Measurements from ENCODE around the gene CNTN4. TPM values are rescaled to one million over a fixed set of nuclear protein-coding genes. Genes with fewer than 3 reads are reported as not detected.

CNTN4 gene
- total RNA-seq, 1 donor from 2014 or later = not detected

- H3K9ac ChIP-seq (ENCODE audit: low read length) = no peak overlapping the region
- Mint-ChIP-seq H3K36me3 (ENCODE audit: low read depth, unreplicated experiment) (no peaks in the 10 kb centered on the region), H3K27ac (ENCODE audit: unreplicated experiment) (no peak overlapping the region), H3K9me3 (ENCODE audit: unreplicated experiment) (peaks cover 8% of the 10 kb centered on the region), H3K4me1 (ENCODE audit: low read depth, unreplicated experiment) (no peaks in the 10 kb centered on the region), H3K27me3 (ENCODE audit: low read depth, unreplicated experiment) (no peaks in the 10 kb centered on the region), H3K4me3 (ENCODE audit: unreplicated experiment) (no peak overlapping the region)
- DNase-seq (ENCODE audit: low read depth) (no peak), FAIRE-seq (no peak)
- H3K79me2 ChIP-seq (ENCODE audit: insufficient read depth, low read length) = no peaks in the 10 kb centered on the region
- H2AFZ ChIP-seq (ENCODE audit: low read depth, low read length) = no peak overlapping the region
- peaks cover 4% of the 10 kb centered on the region for H3K9me3 ChIP-seq (ENCODE audit: insufficient read depth, low read depth, low read length)
- TF ChIP-seq CTCF (IDR thresholded peaks at IDR 0.05; ENCODE audit: insufficient read depth, low read depth, low read length) (no peak), EZH2 (IDR thresholded peaks at IDR 0.05; ENCODE audit: insufficient read depth, low read length) (no peak)
- H3K36me3 ChIP-seq (ENCODE audit: insufficient read depth, low read length) = no peaks in the 10 kb centered on the region
- no peaks in the 10 kb centered on the region for H3K27me3 ChIP-seq (ENCODE audit: insufficient read depth, low read length)
- H3K4me2 ChIP-seq (ENCODE audit: low read length) = no peak overlapping the region
- H3K4me3 ChIP-seq (ENCODE audit: insufficient read depth, low read depth, low read length) = no peak overlapping the region
- H3K27ac ChIP-seq (ENCODE audit: low read depth, low read length) = no peak overlapping the region
- H4K20me1 ChIP-seq (ENCODE audit: insufficient read depth, low read length) = no peaks in the 10 kb centered on the region
- no peaks in the 10 kb centered on the region for H3K4me1 ChIP-seq (ENCODE audit: insufficient read depth, low read length)
These were observed 629.1 kb downstream of the CNTN4 start for GRCh38 chr3:2727610-2728318.

- Mint-ChIP-seq H3K4me1 (ENCODE audit: low read depth, unreplicated experiment) (no peaks in the 10 kb centered on the region), H3K27ac (ENCODE audit: unreplicated experiment) (no peak overlapping the region), H3K27me3 (ENCODE audit: low read depth, unreplicated experiment) (no peaks in the 10 kb centered on the region), H3K4me3 (ENCODE audit: unreplicated experiment) (no peak overlapping the region), H3K9me3 (ENCODE audit: unreplicated experiment) (peaks cover 6% of the 10 kb centered on the region), H3K36me3 (ENCODE audit: low read depth, unreplicated experiment) (no peaks in the 10 kb centered on the region)
- peaks cover 4% of the 10 kb centered on the region for H3K9me3 ChIP-seq (ENCODE audit: insufficient read depth, low read depth, low read length)
- TF ChIP-seq EZH2 (IDR thresholded peaks at IDR 0.05; ENCODE audit: insufficient read depth, low read length) (no peak), CTCF (IDR thresholded peaks at IDR 0.05; ENCODE audit: insufficient read depth, low read depth, low read length) (no peak)
- DNase-seq (ENCODE audit: low read depth) (no peak), FAIRE-seq (no peak)
- H3K79me2 ChIP-seq (ENCODE audit: insufficient read depth, low read length) = no peaks in the 10 kb centered on the region
- no peak overlapping the region for H3K4me2 ChIP-seq (ENCODE audit: low read length)
- H3K27ac ChIP-seq (ENCODE audit: low read depth, low read length) = no peak overlapping the region
- H3K9ac ChIP-seq (ENCODE audit: low read length) = no peak overlapping the region
- no peak overlapping the region for H3K4me3 ChIP-seq (ENCODE audit: insufficient read depth, low read depth, low read length)
- no peak overlapping the region for H2AFZ ChIP-seq (ENCODE audit: low read depth, low read length)
- H3K4me1 ChIP-seq (ENCODE audit: insufficient read depth, low read length) = no peaks in the 10 kb centered on the region
- no peaks in the 10 kb centered on the region for H3K36me3 ChIP-seq (ENCODE audit: insufficient read depth, low read length)
- H4K20me1 ChIP-seq (ENCODE audit: insufficient read depth, low read length) = no peaks in the 10 kb centered on the region
- no peaks in the 10 kb centered on the region for H3K27me3 ChIP-seq (ENCODE audit: insufficient read depth, low read length)
These were observed 633.2 kb downstream of the CNTN4 start for GRCh38 chr3:2731843-2732242.

GRCh38 chr3:2735392-2735894 is 636.8 kb downstream of the CNTN4 start:
- H3K27me3 ChIP-seq (ENCODE audit: insufficient read depth, low read length) = no peaks in the 10 kb centered on the region
- TF ChIP-seq CTCF (IDR thresholded peaks at IDR 0.05; ENCODE audit: insufficient read depth, low read depth, low read length) = no peak
- TF ChIP-seq EZH2 (IDR thresholded peaks at IDR 0.05; ENCODE audit: insufficient read depth, low read length) = no peak
- H3K9ac ChIP-seq (ENCODE audit: low read length) = no peak overlapping the region
- DNase-seq (ENCODE audit: low read depth) (no peak), FAIRE-seq (no peak)
- Mint-ChIP-seq H3K4me3 (ENCODE audit: unreplicated experiment) (no peak overlapping the region), H3K9me3 (ENCODE audit: unreplicated experiment) (peaks cover 6% of the 10 kb centered on the region), H3K36me3 (ENCODE audit: low read depth, unreplicated experiment) (no peaks in the 10 kb centered on the region), H3K27ac (ENCODE audit: unreplicated experiment) (no peak overlapping the region), H3K27me3 (ENCODE audit: low read depth, unreplicated experiment) (no peaks in the 10 kb centered on the region), H3K4me1 (ENCODE audit: low read depth, unreplicated experiment) (no peaks in the 10 kb centered on the region)
- no peaks in the 10 kb centered on the region for H3K36me3 ChIP-seq (ENCODE audit: insufficient read depth, low read length)
- no peaks in the 10 kb centered on the region for H4K20me1 ChIP-seq (ENCODE audit: insufficient read depth, low read length)
- H3K4me3 ChIP-seq (ENCODE audit: insufficient read depth, low read depth, low read length) = no peak overlapping the region
- H3K79me2 ChIP-seq (ENCODE audit: insufficient read depth, low read length) = no peaks in the 10 kb centered on the region
- H3K27ac ChIP-seq (ENCODE audit: low read depth, low read length) = no peak overlapping the region
- no peak overlapping the region for H3K4me2 ChIP-seq (ENCODE audit: low read length)
- H2AFZ ChIP-seq (ENCODE audit: low read depth, low read length) = no peak overlapping the region
- no peaks in the 10 kb centered on the region for H3K4me1 ChIP-seq (ENCODE audit: insufficient read depth, low read length)
- no peaks in the 10 kb centered on the region for H3K9me3 ChIP-seq (ENCODE audit: insufficient read depth, low read depth, low read length)
